Sigmoid colon (tissue), 4 donors: ENCODE results near the gene VCX3B.
"Not testable (repeated sequence)": the region's sequence is repeated elsewhere in the genome, so short reads cannot be mapped to it uniquely, and the experiment has no call there.

Source experiments
- CTCF ChIP-seq, 4 experiments: fragments of 450-650 bp in 3 of 4; fragments of 200-600 bp in 1 of 4; IDR thresholded peaks; one replicate each; pipeline ENCODE4 v1.5.1; 2016 to 2019; ENCODE audit warnings: antibody characterized with exemption in 4 of 4, mild to moderate bottlenecking in 3 of 4, moderate library complexity in 2 of 4
- POLR2A ChIP-seq, 2 donors: fragments of 450-650 bp; IDR thresholded peaks; one replicate each; pipeline ENCODE4 v1.6.1; 2016; ENCODE audit warnings: antibody characterized with exemption in 2 of 2, mild to moderate bottlenecking in 2 of 2, moderate library complexity in 2 of 2
- POLR2AphosphoS5 ChIP-seq, 4 donors: sonication (generic); formaldehyde crosslinking; IDR thresholded peaks; one replicate each; pipeline ENCODE4 v1.6.1; 2017; ENCODE audit warnings: antibody characterized with exemption in 4 of 4

DNA sequence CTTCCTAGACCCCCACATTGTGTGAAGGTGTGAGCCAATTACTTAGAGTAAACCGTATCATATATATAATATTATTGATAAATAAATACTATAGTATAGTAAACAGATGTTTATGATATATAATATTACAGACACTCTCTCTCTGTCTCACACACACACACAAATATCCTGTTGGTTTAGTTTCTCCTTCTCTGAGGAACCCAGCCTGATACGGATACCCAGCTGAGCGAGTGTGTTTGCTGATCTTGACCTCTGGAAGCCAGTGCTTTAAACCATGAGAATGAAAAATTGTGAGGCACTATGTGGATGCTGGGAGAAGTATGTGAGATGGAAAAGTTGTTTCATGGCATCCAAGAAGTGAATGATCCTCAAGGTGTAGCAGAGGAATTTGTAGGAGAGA is at the start of gene VCX3B:
- not testable (repeated sequence) for TF ChIP-seq CTCF, POLR2A, POLR2AphosphoS5 (IDR thresholded peaks at IDR 0.05)
